Parietal lobe (tissue), 2 donors: ENCODE measurements around the gene TRIM38. TPM values are rescaled to one million over a fixed set of nuclear protein-coding genes. Genes with fewer than 3 reads are reported as not detected.

Source experiments
- small RNA-seq: library from RNA; depleted of rRNA; stranded (forward); fragments of <200 nt; gene quantifications from one replicate; pipeline ENCODE3, GENCODE V24; 2014; ENCODE audit warnings: low replicate concordance
- total RNA-seq: library from RNA; depleted of rRNA; stranded (reverse); fragments of >200 nt; gene quantifications from one replicate; pipeline ENCODE4 v1.2.3, GENCODE V29; 2014

The TRIM38 gene, protein sequence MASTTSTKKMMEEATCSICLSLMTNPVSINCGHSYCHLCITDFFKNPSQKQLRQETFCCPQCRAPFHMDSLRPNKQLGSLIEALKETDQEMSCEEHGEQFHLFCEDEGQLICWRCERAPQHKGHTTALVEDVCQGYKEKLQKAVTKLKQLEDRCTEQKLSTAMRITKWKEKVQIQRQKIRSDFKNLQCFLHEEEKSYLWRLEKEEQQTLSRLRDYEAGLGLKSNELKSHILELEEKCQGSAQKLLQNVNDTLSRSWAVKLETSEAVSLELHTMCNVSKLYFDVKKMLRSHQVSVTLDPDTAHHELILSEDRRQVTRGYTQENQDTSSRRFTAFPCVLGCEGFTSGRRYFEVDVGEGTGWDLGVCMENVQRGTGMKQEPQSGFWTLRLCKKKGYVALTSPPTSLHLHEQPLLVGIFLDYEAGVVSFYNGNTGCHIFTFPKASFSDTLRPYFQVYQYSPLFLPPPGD
- 0.31 TPM for total RNA-seq

DNA sequence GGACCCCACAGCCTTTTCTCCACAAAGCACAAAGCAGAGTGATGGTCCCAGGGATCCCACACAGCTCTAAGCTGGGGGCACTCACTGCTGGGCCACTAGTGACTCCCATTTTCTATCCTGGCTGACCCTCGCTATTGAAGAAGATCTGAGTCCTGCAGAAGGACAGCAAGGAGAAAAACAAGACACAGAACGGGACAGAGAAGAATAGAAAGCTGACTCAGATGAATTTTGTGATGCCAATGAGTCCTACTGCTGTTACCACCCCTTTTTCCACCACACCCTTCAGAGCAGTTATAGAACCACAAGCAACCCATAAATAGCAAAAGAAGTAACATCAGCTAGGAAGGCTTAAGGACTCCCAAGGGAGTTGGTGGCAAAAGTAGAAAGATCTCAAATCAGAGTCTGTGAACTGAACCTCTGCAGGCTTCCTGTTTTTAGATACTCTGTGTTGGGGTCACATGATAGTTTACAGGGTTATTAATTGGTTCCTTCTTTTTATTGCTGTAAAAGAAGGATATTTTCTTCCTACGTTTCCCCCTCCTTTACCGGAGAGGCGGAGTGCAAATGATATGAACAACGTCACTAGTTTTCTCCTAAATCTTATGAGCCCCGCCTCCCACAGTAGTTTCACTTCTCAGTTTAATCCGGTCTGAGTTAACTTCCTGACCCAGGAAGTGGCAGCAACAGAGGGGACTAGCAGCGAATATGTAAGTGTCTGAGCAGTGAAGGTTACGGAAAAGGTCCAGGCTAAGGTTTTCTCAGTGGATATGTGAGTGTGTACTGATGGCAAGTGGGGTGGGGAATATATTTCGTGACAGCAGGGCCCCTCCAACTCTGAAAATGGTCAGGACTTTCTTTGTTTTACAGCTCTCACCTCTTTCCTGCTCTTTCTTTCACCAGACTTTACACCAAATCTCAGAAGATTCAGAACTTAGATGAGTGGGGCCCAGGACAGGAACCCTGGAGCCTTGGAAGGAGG lies at the start of gene TRIM38:
Gene TRIM38, plus strand, starts transcription at position 654 of the 979 bp plus-strand sequence. CDS start 3,721 bp downstream, outside the sequence.

DNA sequence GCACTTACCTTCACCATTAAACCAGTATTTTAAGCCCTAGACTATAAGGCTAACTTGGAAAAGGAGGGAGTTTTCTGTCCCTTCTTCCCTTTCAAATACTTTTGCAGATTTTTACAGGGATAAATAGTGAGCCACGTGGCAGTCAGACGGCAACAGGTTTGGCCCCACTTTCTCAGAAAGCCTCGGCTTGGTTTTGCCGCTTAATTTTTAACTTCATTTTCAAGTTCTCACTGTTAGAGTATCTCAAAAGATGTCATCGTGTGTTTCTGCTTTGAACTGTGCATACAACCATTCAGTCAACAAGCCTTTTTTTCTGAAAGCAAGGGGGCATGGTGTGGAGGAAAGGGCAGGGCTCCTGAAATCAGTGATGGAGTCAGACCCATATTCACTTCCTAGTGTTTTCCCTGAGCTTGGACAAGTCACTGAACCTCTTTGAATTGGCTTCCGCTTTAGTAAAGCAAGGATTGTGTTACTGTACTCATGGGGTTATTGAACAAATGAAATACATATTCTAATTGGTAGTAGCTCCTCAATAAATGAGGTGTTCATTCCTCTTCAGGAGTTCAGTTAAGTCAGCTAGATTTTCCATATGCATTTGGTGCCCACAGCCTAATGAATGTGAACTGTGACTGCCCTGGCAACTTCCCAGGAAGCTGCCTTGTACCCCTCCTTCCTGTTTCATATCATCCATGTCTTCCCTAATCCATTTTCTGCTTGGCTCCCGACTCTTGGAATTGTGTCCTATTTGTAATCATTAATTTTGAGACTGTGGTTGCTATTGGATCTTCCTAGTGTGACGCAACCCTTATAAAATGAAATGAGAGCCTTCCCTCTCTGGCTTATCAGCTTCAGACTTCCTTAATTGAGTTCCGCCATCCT lies 31.8 kb upstream of the TRIM38 start, which contains the start of gene SLC17A2:
Gene SLC17A2, minus strand, starts transcription at position 160 of the 879 bp plus-strand sequence. CDS start 4,895 bp downstream, outside the sequence.

Small RNAs within 50 kb of the gene (small RNA-seq; reads per million reads assigned to genes)
- not detected for gene HIST1H1PS2

Other genes starting within 250 kb of the TRIM38 start
- gene SLC17A4, start 208.1 kb upstream of the TRIM38 start, total RNA-seq: 0.31 TPM
- not detected for gene SLC17A1, start 130.8 kb upstream of the TRIM38 start, total RNA-seq
- not detected for gene SLC17A3, start 88.6 kb upstream of the TRIM38 start, total RNA-seq
- not detected for gene SLC17A2, start 32.1 kb upstream of the TRIM38 start, total RNA-seq
- 0.31 TPM for gene HFE, start 124.6 kb downstream of the TRIM38 start, total RNA-seq